GM19238 (cell line): Measurements from ENCODE around the gene CFL1.
A peak's percentile ranks its signal among the peaks of the same experiment; 100 is the strongest.
"Not testable (repeated sequence)": the region's sequence is repeated elsewhere in the genome, so short reads cannot be mapped to it uniquely, and the experiment has no call there.

Experiments
- DNase-seq: peaks from one replicate; pipeline ENCODE4 v3.0.0; 2011; ENCODE audit warnings: low spot score; ENCODE audit not compliant: insufficient read length

The CFL1 gene

GRCh38 chr11:65859095-65859811 is 1.3 kb upstream of the CFL1 start:
- DNase-seq, result peak; percentile 96

- DNase-seq, result no peak
These were observed 704 bp upstream of the CFL1 start for GRCh38 chr11:65858681-65859087.

GRCh38 chr11:65857500-65857852 is 504 bp downstream of the CFL1 start:
- DNase-seq, result no peak

- DNase-seq, result peak; percentile 76
These were observed 1.1 kb downstream of the CFL1 start for GRCh38 chr11:65856689-65857499.

GRCh38 chr11:65855927-65856363 is 2.0 kb downstream of the CFL1 start:
- DNase-seq, result no peak

GRCh38 chr11:65854852-65855837 is 2.8 kb downstream of the CFL1 start:
- no peak for DNase-seq

GRCh38 chr11:65854161-65854592 is 3.8 kb downstream of the CFL1 start:
- no peak for DNase-seq

- DNase-seq, result no peak
These were observed 4.6 kb downstream of the CFL1 start for GRCh38 chr11:65853246-65853979.

- no peak for DNase-seq
These were observed 5.3 kb downstream of the CFL1 start for GRCh38 chr11:65852508-65853245.

GRCh38 chr11:65851811-65852507 is 6.0 kb downstream of the CFL1 start:
- no peak for DNase-seq

GRCh38 chr11:65851083-65851579 is 6.8 kb downstream of the CFL1 start:
- DNase-seq, result no peak

- DNase-seq, result no peak
These were observed 7.5 kb downstream of the CFL1 start for GRCh38 chr11:65850217-65851082.

GRCh38 chr11:65849771-65850216 is 8.2 kb downstream of the CFL1 start:
- DNase-seq, result no peak

GRCh38 chr11:65849366-65849765 is 8.6 kb downstream of the CFL1 start:
- DNase-seq, result no peak

GRCh38 chr11:65848693-65849092 is 9.3 kb downstream of the CFL1 start:
- DNase-seq, result not testable (repeated sequence)

- DNase-seq, result no peak
These were observed 10.2 kb downstream of the CFL1 start for GRCh38 chr11:65847746-65848145.

GRCh38 chr11:65844231-65844872 is 13.6 kb downstream of the CFL1 start:
- DNase-seq, result no peak

GRCh38 chr11:65843811-65844210 is 14.2 kb downstream of the CFL1 start:
- no peak for DNase-seq
